Umbilical cord (tissue), 2 donors: ENCODE measurements around the gene MPPED1. TPM values are rescaled to one million over a fixed set of nuclear protein-coding genes. Genes with fewer than 3 reads are reported as not detected.

Source experiments
- DNase-seq: peaks from one replicate; pipeline ENCODE4 v3.0.0-alpha.2; 2015; ENCODE audit warnings: low spot score
- total RNA-seq: library from RNA; depleted of rRNA; stranded (reverse); fragments of >200 nt; gene quantifications from one replicate; pipeline ENCODE4 v1.2.3, GENCODE V29; 2014; ENCODE audit warnings: low replicate concordance; ENCODE audit not compliant: insufficient read depth

MPPED1 gene
- total RNA-seq, 1 donor from 2014 or later = 1.9 TPM

DNA sequence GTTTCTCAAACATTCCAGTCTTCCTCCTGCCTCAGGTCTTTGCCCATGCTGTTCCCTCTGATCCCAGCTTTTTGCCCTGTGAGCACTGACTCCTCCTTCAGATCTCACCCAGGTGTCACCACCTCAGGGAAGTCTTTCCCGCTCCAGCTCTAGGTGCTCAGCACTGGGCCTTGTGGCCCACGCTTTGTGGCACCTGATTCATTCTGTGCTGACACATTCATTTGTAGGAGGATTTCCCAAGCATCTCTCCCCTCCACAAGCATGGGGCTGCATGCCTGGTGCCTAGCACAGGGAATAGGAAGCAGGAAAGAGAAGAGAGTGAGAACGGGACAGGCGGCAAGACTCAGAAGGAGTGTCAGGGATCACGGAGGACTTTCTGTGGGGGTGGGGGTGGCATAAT lies 17.6 kb downstream of the MPPED1 start:
- DNase-seq = no peak

DNA sequence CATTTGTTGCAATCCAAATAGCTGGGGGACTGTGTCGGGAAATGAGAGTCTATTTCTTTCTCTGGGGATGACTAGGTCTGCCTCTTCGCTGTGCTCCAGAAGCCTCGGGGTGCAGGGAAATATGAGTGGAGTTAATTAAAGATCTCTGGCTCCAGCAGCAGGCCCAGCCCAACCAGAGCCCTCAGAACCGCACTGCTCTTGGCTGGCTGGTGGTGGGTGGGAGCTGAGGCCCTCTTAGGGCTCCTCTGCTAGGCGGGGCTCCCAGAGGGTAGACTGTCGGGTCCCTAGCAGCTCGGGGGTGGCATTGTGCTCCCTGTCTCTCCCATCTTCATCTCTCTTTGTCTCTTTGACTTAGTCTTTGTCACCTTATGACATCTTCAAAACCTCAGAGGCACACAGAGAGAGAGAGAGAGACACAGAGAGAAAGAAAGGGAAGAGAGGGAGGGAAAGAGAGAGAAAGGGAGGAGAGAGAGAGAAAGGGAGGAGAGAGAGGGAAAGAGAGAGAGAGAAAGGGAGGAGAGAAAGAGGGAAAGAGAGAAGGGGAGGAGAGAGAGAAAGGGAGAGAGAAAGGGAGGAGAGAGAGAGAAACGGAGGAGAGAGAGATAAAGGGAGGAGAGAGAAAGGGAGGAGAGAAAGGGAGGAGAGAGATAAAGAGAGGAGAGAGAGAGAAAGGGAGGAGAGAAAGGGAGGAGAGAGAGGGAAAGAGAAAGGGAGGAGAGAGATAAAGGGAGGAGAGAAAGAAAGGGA lies 20.2 kb downstream of the MPPED1 start:
- DNase-seq = peak; percentile 44

GRCh38 chr22:43432883-43433415 lies 21.1 kb downstream of the MPPED1 start:
- DNase-seq = no peak

DNA sequence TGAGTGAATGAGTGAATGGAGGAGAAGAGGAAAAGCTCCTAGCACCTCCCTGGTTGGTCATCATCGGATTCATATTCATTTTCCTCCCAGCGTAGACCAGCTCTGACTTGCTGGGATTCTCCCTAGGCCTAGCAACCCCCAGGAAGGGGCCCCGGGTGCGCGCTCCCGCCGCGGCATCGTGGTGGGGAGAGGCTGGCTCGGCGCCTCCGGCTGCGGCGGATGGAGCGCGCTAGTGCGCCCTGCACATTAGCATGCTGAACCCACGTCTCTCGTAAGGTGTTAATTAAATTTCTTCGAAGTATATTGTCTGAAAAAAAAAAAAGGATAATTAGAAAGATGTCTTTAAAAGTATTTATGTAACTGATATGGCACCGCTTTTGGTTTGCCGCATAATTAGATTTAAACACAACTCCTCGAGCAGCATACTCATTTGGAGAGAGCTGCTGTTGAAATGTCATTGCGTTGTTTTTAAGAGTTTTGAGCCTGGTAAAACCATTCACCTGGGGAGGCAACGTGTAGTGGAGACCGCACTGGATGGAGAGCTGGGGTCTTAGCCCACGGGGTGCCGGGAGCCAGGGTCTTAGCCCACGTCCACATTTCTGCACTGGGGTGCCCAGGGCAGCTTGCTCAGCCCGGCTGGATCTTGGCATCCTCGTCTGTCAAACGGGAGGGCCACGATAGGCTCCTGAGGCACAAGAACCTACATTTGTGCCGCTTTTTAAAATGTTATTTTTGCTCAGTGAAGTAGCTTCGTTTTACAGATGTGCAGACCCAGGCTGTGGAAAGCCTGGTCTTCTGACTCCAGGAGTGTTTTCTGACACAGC lies 21.8 kb downstream of the MPPED1 start:
- no peak for DNase-seq

DNA sequence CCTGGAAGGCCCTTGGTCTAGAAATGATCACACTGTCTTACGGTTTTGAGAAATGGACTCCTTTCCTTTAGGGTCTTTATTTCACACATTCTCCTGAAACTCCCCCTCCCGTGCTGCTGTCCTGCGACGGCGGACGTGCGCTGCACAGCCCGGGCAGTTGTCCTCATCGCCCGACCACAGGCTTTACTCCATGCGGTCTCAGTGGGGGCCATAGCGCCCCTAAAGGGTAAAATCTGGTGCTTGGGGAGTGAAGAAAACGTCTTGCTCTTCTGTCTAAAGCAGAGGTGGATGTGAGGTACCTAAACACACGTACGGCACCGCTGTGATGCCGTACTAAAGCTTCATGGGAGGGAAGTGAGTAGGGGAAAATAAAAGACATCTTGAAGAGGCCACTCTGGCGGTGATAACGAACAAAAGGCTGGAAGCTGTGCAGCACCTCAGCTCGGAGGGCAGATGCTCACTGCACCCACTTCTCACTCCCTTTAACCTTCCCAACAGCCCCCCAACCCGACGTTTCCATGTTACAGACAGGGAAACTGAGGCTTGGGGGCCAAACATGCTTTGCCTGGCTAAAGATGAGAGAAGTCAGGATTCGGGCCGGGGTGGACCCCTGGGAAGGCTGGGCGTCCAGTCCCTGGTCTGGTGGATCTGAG lies 22.6 kb downstream of the MPPED1 start:
- no peak for DNase-seq

DNA sequence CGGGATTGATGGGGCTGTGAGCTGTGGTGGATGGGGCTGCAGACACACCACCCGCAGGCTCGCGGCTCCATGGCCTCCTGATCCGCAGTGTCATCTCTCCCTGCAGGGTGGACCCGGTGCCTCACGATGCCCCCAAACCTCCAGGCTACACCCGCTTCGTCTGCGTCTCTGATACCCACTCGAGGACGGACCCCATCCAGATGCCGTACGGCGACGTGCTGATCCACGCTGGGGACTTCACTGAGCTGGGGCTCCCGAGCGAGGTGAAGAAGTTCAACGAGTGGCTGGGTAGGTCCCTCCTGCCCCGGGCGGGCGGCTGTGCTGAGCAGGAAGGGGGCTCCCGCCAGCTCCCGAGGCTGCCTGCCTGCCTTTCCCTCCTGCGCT lies 23.1 kb downstream of the MPPED1 start:
- DNase-seq = no peak

DNA sequence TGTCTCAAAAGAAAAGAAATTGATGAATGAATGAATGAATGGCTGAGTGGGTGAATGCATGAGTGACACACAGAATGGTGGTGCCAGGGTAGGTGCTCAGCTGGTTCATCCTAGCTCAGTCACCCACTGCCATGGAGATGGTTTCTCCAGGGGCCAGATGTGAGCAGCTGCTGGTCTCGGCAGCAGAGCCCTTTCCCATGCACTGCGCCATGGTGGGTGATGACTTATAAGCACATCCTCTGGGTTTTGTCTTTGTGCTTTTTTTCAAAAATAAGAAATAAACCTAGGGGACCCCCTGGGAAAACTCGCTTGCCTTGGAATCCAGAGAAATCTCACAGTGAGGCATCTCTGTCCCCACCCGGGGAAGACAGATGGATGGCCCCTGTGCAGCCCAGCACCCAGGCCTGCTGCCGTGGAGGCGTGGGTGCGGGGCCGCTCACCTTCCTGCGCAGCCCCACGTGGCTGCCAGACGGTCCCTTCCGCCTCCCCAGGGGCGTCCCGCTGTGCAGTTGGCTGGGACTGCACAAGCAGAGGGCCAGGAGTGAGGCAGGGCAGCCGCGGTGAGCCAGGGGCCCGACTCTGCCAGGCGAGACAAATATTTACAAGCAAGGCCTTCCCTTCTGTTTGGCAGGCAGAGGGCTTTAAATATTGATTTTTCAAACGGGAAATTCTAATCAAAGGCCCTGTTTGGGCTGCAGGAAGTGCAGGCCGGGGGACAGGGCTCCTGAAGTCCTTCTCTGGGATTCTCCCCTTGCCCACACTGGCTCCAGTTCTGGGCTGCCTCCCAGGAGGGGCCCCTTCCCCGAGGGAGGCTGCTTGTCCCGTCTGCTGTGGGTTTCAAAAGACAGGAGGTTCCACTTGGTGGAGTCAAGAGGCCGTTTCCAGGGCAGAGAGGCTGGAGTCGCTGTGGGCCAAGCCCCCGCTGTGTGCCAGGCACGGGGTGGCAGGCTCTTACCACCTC lies 24.3 kb downstream of the MPPED1 start:
- no peak for DNase-seq

DNA sequence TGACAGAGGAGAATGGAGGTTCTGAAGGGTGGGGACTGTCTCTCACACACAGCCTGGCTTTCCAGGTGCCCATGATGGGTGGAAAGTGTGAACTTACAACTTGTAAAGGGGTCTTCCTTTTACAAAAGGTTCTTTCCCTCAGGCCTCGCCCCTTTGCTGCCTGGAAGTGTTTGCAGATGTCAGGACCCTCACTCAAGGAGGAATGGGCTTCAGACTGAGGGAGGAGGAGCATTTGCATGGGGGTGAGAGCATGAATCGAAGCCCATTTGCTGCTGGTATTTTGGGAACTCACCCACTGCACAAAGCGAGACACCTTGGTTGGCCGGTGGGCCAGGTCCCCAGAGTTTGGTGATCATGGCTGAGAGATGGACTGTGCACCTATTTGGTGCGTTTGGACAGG lies 25.1 kb downstream of the MPPED1 start:
- no peak for DNase-seq

DNA sequence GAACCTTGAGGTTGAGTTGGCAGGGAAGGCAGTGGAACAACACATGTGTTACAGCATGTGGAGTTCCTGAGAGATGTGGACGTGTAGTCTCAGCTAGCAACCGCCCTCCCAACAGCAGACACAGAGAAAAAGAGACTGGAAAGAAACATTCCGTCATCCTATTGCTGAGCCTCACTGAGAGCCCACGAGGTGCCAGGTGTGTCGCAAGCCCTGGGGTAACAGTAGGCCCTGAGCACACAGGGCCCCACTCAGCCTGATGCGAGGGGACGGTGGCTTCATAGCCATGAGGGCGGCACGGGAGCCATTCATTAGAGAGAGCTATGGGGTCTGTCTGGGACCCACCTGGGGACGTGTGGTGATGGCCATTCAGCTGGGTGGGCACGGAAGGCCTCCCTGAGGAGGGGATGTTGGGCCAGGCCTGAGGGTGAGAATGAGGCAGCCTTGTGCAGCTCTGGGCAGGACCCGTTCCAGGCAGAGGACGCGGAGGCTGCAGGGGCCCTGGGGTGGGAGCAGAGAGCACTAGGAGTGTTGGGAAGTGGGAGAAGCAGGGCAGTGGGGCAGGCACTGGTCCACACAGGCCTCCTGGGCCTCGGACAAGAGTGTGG lies 26.2 kb downstream of the MPPED1 start:
- DNase-seq = no peak

DNA sequence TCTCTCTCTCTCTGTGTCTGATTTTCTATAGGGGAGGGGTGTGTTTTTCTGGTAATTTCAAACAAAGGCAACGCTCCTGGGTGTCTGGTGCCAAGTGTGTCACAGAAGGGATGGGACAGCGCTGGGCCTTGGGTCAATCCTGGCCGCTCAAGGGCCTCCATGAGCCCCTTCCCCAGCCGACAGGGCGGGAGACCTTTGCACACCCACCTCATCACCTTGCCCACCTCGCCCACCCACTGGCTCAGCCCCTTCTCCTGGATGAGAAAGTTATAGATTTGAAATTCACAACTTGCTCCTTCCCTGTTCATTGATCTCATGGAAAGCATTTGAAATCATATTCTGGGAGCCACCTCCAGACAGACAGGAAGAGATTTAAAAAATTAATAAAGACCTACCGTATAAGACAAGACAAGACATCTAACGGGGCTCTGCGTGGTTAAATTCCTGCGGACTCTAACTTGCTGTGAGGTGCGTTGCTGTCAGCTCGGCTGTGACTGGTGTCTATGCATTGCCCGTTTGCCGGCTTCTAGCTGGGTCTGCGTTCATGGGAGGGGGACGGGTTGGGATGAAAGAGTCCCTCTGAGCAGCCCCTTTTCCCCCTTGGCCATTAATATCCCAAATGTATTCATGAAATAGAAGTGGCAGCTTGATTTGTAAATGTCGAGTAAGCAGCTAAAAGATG lies 27.0 kb downstream of the MPPED1 start:
- DNase-seq = no peak

DNA sequence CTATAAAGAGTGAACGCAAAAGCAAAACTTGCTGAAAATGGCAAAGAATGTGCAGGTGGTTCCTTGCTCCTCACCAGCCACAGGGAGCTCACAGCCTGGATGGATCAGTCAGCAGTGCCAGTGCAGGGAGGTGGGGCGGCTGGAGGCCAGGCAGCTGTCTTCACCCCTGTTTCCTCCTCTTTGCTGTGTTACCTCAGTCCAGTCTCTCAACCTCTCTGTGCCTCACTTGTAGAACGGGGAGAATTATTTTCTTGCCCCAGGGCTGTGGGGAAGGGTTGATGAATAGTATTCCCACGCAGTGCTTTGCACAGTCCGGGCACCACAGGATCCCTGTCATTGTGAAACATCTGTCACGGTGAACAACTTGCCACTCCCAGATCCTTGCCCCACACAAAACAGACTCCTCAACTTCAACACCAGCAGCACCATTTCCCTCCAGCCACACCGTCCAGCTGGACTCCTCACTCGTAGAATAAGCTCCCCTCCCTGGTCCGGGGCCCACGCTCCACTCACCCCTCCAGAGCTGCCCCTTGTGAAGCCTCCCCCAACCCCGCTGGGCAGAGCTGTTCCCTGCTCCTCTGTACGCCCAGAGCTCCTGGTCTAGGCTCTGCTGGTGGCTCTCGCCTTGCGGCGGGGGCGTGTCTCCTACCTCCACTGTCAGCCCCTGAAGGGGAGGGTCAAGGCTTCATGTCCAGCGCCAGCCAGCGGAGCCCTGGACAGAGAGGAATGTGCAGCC lies 27.7 kb downstream of the MPPED1 start:
- DNase-seq = no peak

GRCh38 chr22:43440104-43440387 lies 28.2 kb downstream of the MPPED1 start:
- no peak for DNase-seq

- no peak for DNase-seq
Observed at GRCh38 chr22:43440556-43440955, 28.7 kb downstream of the MPPED1 start.

- no peak for DNase-seq
Observed at GRCh38 chr22:43441216-43441615, 29.4 kb downstream of the MPPED1 start.

DNA sequence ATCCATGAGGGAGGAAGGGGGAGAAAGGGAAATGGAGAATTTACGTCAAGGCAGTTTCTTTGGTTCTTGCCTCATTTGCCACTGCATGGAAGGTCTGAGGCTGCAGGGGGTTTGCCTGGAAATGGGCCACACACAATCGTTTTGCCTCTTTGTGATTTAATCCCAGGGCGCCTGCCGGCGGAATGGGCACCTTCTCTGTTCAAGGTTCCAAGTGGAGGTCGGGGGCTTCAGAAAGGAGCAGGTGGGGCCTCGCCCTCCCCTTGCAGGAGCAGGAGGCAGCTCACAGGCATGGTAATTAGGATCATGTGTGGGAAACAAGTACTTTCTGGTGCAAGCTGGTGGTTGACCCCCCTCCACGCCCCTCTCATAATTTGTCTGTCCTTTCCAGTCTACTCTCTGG lies 29.9 kb downstream of the MPPED1 start:
- DNase-seq = no peak

DNA sequence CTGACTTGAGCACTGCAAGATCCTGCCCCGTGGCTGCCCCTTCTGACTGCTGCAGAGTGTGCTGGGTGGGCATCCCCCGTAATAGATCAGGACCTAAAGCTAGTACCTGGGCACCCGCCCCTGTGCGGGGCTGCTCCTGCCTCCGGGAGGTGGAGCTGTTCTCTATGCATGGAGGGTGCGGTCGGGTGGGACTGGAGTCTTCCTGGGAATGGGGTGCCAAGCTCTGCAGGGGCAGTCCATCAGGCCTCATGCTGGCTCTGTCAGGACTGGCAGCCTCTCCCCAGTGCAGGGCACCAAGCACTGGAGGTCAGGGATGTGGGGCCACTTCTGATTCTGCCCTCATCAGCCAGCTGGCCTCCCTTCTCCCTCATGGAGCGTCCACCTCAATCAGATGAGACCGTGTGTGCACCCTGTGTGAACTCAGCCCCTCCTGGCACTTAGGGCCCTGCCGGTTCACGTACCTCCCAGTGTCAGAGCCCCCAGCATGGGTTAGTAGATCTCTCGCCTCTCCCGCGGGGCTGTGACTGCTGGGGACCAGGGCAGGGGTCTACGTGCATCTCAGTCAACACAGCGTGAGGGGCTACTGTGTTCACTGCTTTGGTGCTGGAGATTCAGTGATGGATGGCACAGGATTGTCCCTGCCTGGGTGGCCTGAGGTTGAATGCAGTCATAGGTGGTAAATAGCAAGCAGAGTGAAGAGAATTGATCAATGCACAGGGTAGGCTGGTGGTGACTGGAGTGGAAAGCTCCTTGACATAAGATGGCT lies 30.8 kb downstream of the MPPED1 start:
- DNase-seq = no peak

DNA sequence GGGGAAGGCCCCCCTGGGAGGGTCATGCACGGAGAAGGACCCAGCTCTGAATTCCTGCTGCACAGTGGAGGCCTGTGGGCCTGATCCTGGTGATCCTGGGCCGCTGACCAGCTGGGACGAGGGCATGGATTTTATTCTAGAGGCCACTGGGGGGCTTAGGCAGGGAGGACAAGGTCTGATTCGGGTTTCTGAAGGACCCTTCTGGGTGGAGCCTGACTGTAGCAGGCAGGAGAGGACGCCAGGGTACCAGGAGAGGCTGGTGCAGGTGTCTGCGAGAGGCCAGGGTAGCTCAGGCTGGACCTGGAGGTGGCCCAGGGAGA lies 31.3 kb downstream of the MPPED1 start:
- no peak for DNase-seq

GRCh38 chr22:43446037-43446803 lies 34.4 kb downstream of the MPPED1 start:
- no peak for DNase-seq
